ENCODE data around the gene PDSS1.

DNA sequence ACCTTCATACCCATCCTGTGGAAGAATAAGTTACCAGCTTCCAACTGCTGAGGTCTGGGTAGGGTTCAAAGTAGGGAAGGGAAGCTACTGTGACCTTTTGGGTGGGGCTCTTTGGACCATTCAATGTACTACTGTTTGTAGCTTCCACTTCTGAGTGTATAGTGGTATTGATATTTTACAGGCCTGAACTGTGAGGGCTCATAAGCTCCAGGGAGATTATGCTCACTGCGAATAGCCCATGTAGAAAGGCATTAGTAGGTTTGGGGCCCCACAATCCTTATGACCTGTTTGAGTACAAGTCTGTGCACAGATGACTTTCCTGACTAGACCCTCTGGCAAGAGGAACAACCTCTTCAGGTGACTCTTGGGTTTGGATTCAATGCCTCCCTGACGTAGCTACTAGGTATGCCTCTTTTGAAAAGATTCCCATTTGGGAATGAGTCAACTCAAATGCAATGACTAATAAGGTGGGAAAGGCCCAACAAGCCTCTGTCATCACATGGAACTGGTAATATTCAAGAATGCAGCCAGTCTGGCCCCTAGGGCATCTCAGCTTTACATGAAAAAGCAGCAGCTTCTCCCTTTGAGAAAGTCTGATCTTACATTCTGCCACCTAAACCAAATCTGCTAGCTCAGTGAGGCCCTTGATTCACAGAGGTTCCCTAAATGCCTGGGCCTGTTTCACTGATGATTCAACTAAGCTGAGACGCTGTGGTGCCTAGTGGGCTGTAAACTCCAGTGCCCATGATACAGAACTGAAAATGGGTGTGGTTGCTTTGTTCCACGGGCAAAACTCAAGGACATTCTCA lies 83.5 kb downstream of the PDSS1 start:
- TF ChIP-seq, protein P1, sequence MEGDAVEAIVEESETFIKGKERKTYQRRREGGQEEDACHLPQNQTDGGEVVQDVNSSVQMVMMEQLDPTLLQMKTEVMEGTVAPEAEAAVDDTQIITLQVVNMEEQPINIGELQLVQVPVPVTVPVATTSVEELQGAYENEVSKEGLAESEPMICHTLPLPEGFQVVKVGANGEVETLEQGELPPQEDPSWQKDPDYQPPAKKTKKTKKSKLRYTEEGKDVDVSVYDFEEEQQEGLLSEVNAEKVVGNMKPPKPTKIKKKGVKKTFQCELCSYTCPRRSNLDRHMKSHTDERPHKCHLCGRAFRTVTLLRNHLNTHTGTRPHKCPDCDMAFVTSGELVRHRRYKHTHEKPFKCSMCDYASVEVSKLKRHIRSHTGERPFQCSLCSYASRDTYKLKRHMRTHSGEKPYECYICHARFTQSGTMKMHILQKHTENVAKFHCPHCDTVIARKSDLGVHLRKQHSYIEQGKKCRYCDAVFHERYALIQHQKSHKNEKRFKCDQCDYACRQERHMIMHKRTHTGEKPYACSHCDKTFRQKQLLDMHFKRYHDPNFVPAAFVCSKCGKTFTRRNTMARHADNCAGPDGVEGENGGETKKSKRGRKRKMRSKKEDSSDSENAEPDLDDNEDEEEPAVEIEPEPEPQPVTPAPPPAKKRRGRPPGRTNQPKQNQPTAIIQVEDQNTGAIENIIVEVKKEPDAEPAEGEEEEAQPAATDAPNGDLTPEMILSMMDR (IDR thresholded peaks at IDR 0.05), result no peak
- no peak for TF ChIP-seq EP300 (IDR thresholded peaks at IDR 0.05)

Data from tibial nerve (tissue), 4 donors.